Colonic mucosa (tissue), 4 donors: ENCODE measurements around the gene BIN2. TPM values are rescaled to one million over a fixed set of nuclear protein-coding genes. Genes with fewer than 3 reads are reported as not detected.
A peak's percentile ranks its signal among the peaks of the same experiment; 100 is the strongest.
"Not testable (repeated sequence)": the region's sequence is repeated elsewhere in the genome, so short reads cannot be mapped to it uniquely, and the experiment has no call there.

ENCODE experiments used
- DNase-seq: peaks from one replicate; pipeline ENCODE4 v3.0.0-alpha.2; 2020
- H3K27ac ChIP-seq: fragments of 200-600 bp; one replicate; pipeline ENCODE4 v1.8.0; 2021
- H3K27me3 ChIP-seq: fragments of 200-600 bp; one replicate; pipeline ENCODE4 v1.8.0; 2021
- H3K36me3 ChIP-seq: fragments of 200-600 bp; one replicate; pipeline ENCODE4 v1.8.0; 2021
- H3K4me1 ChIP-seq: fragments of 200-600 bp; one replicate; pipeline ENCODE4 v1.8.0; 2021; ENCODE audit warnings: mild to moderate bottlenecking
- H3K4me3 ChIP-seq: fragments of 200-600 bp; one replicate; pipeline ENCODE4 v1.8.0; 2021
- H3K9ac ChIP-seq, 2 donors: one replicate each; pipeline ENCODE4 v1.7.0; 2013; ENCODE audit warnings: control low read depth in 2 of 2, low read depth in 2 of 2, low read length in 2 of 2
- H3K9me3 ChIP-seq: fragments of 200-600 bp; one replicate; pipeline ENCODE4 v1.8.0; 2021
- intact Hi-C: fragments of 100-400 bp; cut with DNase I; formaldehyde crosslinking; loops from one replicate; pipeline ENCODE4 v1.14.1; 2022
- total RNA-seq, 2 donors: library from RNA; stranded (reverse); fragmentation: NEBNext Ultra II Directional in 1 of 2; extraction: Animal tissue kit (Norgen Biotek cat#: 25700) in 1 of 2; gene quantifications; one replicate each; pipeline ENCODE4 v1.2.1, GENCODE V29; 2021
- TF ChIP-seq, protein P1 (sequence below): fragments of 200-600 bp; IDR thresholded peaks from one replicate; pipeline ENCODE4 v1.8.0; 2022; ENCODE audit warnings: antibody characterized with exemption, mild to moderate bottlenecking
- donor health status: healthy.
- donor health status: DM: no; HTN: no; CAD: no.
- donor health status: DM: no; HTN: no; CAD: no.

BIN2 gene
- total RNA-seq, 2 donors from 2014 or later, result 6.7 to 6.8 TPM

DNA sequence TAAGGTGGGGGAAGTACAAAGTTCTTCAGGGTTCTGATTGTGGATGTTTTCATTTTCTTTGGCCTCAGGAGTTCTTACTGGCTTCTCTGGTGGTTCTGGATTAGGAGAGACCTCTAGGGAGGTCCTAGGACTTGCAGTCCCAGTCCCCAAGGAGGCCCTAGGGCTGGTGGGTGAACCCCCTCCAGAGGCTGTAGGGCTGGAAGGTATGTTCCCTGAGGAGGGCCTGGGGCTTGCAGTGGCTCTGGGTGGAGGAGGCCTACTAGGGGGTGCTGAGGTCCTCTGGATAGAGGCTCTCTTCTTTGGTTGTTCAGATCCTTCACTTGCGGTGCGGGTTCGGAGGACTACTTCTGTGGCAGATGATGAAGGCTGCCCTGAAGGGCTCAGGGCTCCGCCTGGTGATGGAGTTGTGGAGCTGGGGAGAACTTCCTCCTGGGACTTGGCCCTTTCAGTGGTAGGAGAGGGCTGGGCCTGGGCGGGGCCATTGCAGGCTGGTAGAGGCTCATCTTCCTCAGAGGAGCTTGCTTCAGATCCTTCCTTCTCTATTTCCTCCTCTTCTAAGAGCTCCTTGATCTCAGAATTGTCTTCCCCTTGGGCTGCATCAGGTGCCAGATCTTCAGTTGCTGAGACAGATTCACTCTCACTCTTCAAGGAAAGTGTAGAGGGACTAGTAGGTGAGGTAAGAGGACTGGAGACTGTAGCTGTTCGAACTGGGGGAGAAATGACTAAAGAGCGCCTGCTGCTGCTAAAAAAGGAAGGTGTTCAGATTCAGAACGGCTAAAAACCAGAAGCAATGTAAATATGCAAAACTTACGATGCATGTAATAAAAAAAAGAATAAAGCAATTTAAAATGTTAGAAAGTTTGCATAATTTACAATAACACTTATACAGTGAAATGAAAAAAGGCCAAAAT is 32.1 kb downstream of the BIN2 start:
- H3K4me3 ChIP-seq, H3K4me1 ChIP-seq, H3K9me3 ChIP-seq, H3K36me3 ChIP-seq, intact Hi-C loops, H3K27me3 ChIP-seq, H3K9ac ChIP-seq: not testable (repeated sequence)
- TF ChIP-seq, protein P1, sequence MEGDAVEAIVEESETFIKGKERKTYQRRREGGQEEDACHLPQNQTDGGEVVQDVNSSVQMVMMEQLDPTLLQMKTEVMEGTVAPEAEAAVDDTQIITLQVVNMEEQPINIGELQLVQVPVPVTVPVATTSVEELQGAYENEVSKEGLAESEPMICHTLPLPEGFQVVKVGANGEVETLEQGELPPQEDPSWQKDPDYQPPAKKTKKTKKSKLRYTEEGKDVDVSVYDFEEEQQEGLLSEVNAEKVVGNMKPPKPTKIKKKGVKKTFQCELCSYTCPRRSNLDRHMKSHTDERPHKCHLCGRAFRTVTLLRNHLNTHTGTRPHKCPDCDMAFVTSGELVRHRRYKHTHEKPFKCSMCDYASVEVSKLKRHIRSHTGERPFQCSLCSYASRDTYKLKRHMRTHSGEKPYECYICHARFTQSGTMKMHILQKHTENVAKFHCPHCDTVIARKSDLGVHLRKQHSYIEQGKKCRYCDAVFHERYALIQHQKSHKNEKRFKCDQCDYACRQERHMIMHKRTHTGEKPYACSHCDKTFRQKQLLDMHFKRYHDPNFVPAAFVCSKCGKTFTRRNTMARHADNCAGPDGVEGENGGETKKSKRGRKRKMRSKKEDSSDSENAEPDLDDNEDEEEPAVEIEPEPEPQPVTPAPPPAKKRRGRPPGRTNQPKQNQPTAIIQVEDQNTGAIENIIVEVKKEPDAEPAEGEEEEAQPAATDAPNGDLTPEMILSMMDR, result peak; percentile 15
- peak; percentile 93 for DNase-seq
- H3K27ac ChIP-seq, result peak overlapping the region; percentile 73

DNA sequence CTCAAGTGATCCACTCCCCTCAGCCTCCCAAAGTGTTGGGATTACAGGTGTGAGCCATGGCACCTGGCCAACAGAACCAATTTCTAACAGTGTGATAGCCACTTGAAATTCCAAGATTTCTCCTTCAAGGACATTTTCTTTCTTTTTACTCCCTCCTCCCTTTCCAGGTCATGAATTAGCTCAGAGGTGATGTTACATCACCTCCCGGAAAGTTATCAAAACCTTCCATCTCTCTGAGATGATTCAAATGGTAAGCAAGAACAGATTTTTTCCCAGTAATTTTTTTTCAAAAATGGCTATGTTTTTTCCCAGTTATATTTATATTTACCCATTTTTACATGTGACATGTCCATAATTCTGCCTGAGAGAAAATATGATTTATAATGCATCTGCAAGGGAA is 38.1 kb downstream of the BIN2 start:
- no peak for DNase-seq

DNA sequence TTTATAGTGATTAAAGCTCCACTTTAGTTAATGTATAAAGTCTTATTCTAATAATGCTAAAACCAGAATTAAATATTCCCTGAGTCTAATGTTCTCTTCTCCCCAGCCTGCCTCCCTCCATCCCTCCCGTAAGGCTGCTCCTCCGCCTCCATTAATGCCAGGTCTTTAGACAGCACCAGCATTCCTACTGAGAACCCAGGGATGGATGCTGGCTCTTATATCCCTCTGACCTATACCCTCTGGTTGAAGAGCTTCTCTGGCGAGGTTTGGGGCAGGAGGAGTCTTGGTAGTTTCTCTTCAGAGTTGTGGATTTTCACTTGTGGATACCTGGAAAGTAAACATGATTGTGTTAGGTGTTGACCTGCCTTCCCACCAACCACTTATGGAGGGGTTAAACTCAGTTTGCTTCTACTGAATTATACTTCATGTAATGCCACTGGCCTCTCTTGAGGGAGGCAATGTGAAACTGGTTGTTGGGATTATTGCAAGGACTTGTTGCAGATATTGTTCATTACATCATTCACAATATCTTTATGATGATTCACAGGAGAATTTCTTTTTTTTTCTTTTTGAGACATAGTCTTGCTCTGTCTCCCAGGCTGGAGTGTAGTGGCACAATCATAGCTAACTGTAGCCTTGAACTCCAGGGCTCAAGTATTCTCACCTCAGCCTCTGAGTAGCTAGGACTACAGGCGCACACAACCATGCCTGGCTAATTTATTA is 42.6 kb downstream of the BIN2 start:
- Histone ChIP-seq H3K36me3 (no peaks in the 10 kb centered on the region), H3K9ac (no peak overlapping the region), H3K27ac (no peak overlapping the region), H3K4me3 (no peak overlapping the region), H3K9me3 (no peaks in the 10 kb centered on the region), H3K4me1 (no peaks in the 10 kb centered on the region), H3K27me3 (no peaks in the 10 kb centered on the region)
- intact Hi-C loops, result no loop called here
- TF ChIP-seq, protein P1, result no peak
- no peak for DNase-seq

More for the DNA sequence above, 38.1 kb downstream of the BIN2 start:
- Histone ChIP-seq H3K9me3 (no peaks in the 10 kb centered on the region), H3K4me3 (no peak overlapping the region), H3K27me3 (no peaks in the 10 kb centered on the region), H3K27ac (no peak overlapping the region), H3K36me3 (no peaks in the 10 kb centered on the region), H3K4me1 (no peaks in the 10 kb centered on the region), H3K9ac (no peak overlapping the region)
- intact Hi-C loops, result no loop called here
- TF ChIP-seq, protein P1, result no peak

DNA sequence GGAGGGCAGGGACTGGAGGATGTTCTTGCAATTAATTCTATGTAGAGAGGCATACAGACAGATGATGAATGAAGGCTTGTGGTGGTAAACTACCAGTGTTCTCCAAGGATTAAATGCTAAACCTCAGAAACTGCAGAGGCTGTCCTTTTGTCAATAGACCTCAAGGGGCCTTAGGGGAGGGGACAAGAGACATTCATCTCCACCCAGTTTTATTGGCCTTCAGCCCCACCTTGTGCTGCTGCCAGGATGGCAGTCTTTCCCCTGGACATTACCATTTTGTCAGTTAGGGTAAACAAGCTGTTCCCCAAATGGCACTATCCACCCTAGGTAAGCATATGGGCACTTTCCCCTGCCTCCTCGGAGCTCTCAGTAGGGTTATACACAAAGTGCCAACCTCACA is 48.9 kb downstream of the BIN2 start:
- H3K4me1 ChIP-seq, result peaks cover 4% of the 10 kb centered on the region

DNA sequence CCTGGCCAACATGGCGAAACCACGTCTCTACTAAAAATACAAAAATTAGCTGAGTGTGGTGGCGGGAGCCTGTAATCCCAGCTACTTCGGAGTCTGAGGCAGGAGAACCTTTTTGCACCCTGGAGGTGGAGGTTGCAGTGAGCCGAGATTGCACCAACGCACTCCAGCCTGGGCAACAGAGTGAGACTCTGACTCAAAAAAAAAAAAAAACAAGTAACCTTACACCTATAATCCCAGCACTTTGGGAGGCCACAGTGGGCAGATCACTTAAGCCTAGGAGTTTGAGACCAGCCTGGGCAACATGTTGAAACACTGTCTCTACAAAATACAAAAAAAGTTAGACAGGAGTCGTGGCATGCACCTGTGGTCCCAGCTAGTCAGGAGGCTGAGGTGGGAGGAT is 51.2 kb downstream of the BIN2 start:
- H3K36me3 ChIP-seq, H3K27ac ChIP-seq, H3K4me3 ChIP-seq, DNase-seq, H3K4me1 ChIP-seq, H3K9ac ChIP-seq, H3K27me3 ChIP-seq, H3K9me3 ChIP-seq, intact Hi-C loops: not testable (repeated sequence)

More for the DNA sequence above, 48.9 kb downstream of the BIN2 start:
- Histone ChIP-seq H3K9me3 (no peaks in the 10 kb centered on the region), H3K27me3 (no peaks in the 10 kb centered on the region), H3K27ac (peak overlapping the region; percentile 68), H3K36me3 (no peaks in the 10 kb centered on the region), H3K4me3 (no peak overlapping the region), H3K9ac (peak overlapping the region in 1 of 2 donors; percentile 35)
- DNase-seq, result peak; percentile 82
- intact Hi-C loops, result no loop called here
- TF ChIP-seq, protein P1, result no peak
